Common myeloid progenitor, CD34-positive (primary cell): Measurements from ENCODE around the gene FOSB.

Source experiments
- CTCF ChIA-PET: fragments of 350-600 bp; sonication (Branson Sonifier 250); formaldehyde crosslinking; loops from one replicate; lab custom pipeline; 2021; ENCODE audit warnings: antibody characterized with exemption; lab: Charles Lee
- POLR2A ChIA-PET: fragments of 350-600 bp; sonication (Branson Sonifier 250); formaldehyde crosslinking; loops from one replicate; lab custom pipeline; 2021; ENCODE audit warnings: antibody characterized with exemption; lab: Charles Lee
- DNase-seq, 3 donors: peaks; one replicate each; pipeline versions ENCODE4 v3.0.0 to v3.0.0-alpha.2; 2013
- H3K27ac ChIP-seq, 2 experiments: 1 replicate in 1 of 2; 2 replicates in 1 of 2; pipeline ENCODE4 v1.7.0; 2013; ENCODE audit warnings: inconsistent platforms in 2 of 2, low read length in 2 of 2, mild to moderate bottlenecking in 2 of 2, low read depth in 1 of 2, moderate library complexity in 1 of 2; ENCODE audit not compliant: severe bottlenecking in 2 of 2, insufficient read depth in 1 of 2, poor library complexity in 1 of 2
- H3K27me3 ChIP-seq, 5 experiments: replicated peaks in 2 of 5; 1 replicate in 3 of 5; 2 replicates in 2 of 5; pipeline versions ENCODE4 v1.6.1 to v1.7.0; 2013; ENCODE audit warnings: low read length in 4 of 5, mild to moderate bottlenecking in 2 of 5, moderate library complexity in 2 of 5, inconsistent platforms in 1 of 5; ENCODE audit not compliant: insufficient read depth in 5 of 5, control insufficient read depth in 4 of 5
- H3K36me3 ChIP-seq, 4 experiments: 1 replicate in 2 of 4; 2 replicates in 2 of 4; pipeline versions ENCODE4 v1.6.1 to v1.7.0; 2013; ENCODE audit warnings: low read length in 3 of 4, control low read depth in 1 of 4, mild to moderate bottlenecking in 1 of 4; ENCODE audit not compliant: control insufficient read depth in 4 of 4, insufficient read depth in 4 of 4
- H3K4me1 ChIP-seq, 4 experiments: 1 replicate in 3 of 4; 2 replicates in 1 of 4; pipeline versions ENCODE4 v1.6.1 to v1.7.1; 2013; ENCODE audit warnings: low read length in 3 of 4, mild to moderate bottlenecking in 3 of 4, control low read depth in 1 of 4, inconsistent platforms in 1 of 4, moderate library complexity in 1 of 4; ENCODE audit not compliant: control insufficient read depth in 4 of 4, insufficient read depth in 4 of 4; ENCODE audit errors: control extremely low read depth in 1 of 4
- H3K4me3 ChIP-seq, 7 experiments: 1 replicate in 4 of 7; 2 replicates in 3 of 7; pipeline versions ENCODE4 v1.5.1 to v1.7.0; 2013; ENCODE audit warnings: mild to moderate bottlenecking in 7 of 7, low read length in 6 of 7, moderate library complexity in 6 of 7, inconsistent platforms in 2 of 7, low read depth in 2 of 7, control low read depth in 1 of 7; ENCODE audit not compliant: insufficient read depth in 4 of 7, control insufficient read depth in 1 of 7; ENCODE audit errors: extremely low read depth in 1 of 7
- H3K9me3 ChIP-seq, 5 experiments: 1 replicate in 4 of 5; 2 replicates in 1 of 5; pipeline versions ENCODE4 v1.6.1 to v1.7.1; 2013; ENCODE audit warnings: low read length in 4 of 5, mild to moderate bottlenecking in 2 of 5, inconsistent platforms in 1 of 5, low read depth in 1 of 5, moderate library complexity in 1 of 5; ENCODE audit not compliant: control insufficient read depth in 4 of 5, insufficient read depth in 2 of 5; ENCODE audit errors: control extremely low read depth in 1 of 5
- WGBS: methylation state at CpG from one replicate; pipeline ENCODE4 v1.1.5; 2013; ENCODE audit not compliant: insufficient coverage; 5-methylcytosine and 5-hydroxymethylcytosine counted together

The FOSB gene

GRCh38 chr19:45468159-45468651 lies 409 bp downstream of the FOSB start:
- Histone ChIP-seq H3K27ac (peak overlapping the region; percentile 88 to 97), H3K27me3 (peaks cover 0 to 45% (median 16%) of the 10 kb centered on the region in 5 experiments), H3K36me3 (peaks cover 0 to 45% (median 12%) of the 10 kb centered on the region in 4 experiments), H3K4me1 (peaks cover 0 to 34% (median 33%) of the 10 kb centered on the region in 4 experiments), H3K4me3 (peak overlapping the region; percentile 72 to 100 (median 97)), H3K9me3 (no peaks in the 10 kb centered on the region)
- DNase-seq: no peak
- CTCF ChIA-PET: interaction anchor here (1.0 to 9.3 kb wide), 9 partner anchors 10 to 174 kb away, joined by 3 to 75 read pairs (median 14); no protein-coding TSS in a partner anchor
- POLR2A ChIA-PET: interaction anchor here (0.5 to 4.7 kb wide), 16 partner anchors 10 to 1262 kb away, joined by 3 to 54 read pairs (median 6); no protein-coding TSS in a partner anchor
- WGBS: under 1% methylated on average over 29 of the region's 31 CpGs

GRCh38 chr19:45468803-45469131 lies 971 bp downstream of the FOSB start:
- 0% methylated on average over 15 of the region's 19 CpGs for WGBS
- H3K4me3 ChIP-seq: peak overlapping the region; percentile 72 to 100 (median 97)
- H3K27me3 ChIP-seq: peaks cover 0 to 50% (median 18%) of the 10 kb centered on the region in 5 experiments
- peaks cover 0 to 45% (median 12%) of the 10 kb centered on the region in 4 experiments for H3K36me3 ChIP-seq
- CTCF ChIA-PET: interaction anchor here (1.7 to 9.3 kb wide), 4 partner anchors 10 to 29 kb away, joined by 7 to 75 read pairs (median 47); no protein-coding TSS in a partner anchor
- H3K9me3 ChIP-seq: no peaks in the 10 kb centered on the region
- POLR2A ChIA-PET: interaction anchor here (1.0 to 4.7 kb wide), 8 partner anchors 10 to 208 kb away, joined by 3 to 54 read pairs (median 6); no protein-coding TSS in a partner anchor
- H3K27ac ChIP-seq: peak overlapping the region; percentile 88 to 97
- DNase-seq: peak in 1 of 3 donors; percentile 56
- peaks cover 0 to 34% (median 33%) of the 10 kb centered on the region in 4 experiments for H3K4me1 ChIP-seq

GRCh38 chr19:45469132-45469944 lies 1.5 kb downstream of the FOSB start:
- Histone ChIP-seq H3K27ac (peak overlapping the region; percentile 88 to 97), H3K36me3 (peaks cover 0 to 45% (median 12%) of the 10 kb centered on the region in 4 experiments), H3K4me3 (peak overlapping the region; percentile 72 to 100 (median 97)), H3K9me3 (no peaks in the 10 kb centered on the region), H3K27me3 (peaks cover 0 to 53% (median 21%) of the 10 kb centered on the region in 5 experiments), H3K4me1 (peaks cover 0 to 34% (median 33%) of the 10 kb centered on the region in 4 experiments)
- under 1% methylated on average over 53 of the region's 66 CpGs for WGBS
- peak; percentile 81 to 89 (median 87) for DNase-seq
- POLR2A ChIA-PET: interaction anchor here (1.0 to 4.7 kb wide), 7 partner anchors 9 to 29 kb away, joined by 3 to 54 read pairs (median 4); no protein-coding TSS in a partner anchor
- CTCF ChIA-PET: interaction anchor here (1.7 to 9.3 kb wide), 4 partner anchors 9 to 29 kb away, joined by 7 to 75 read pairs (median 47); no protein-coding TSS in a partner anchor

GRCh38 chr19:45469945-45470761 lies 2.4 kb downstream of the FOSB start:
- peaks cover 0 to 45% (median 12%) of the 10 kb centered on the region in 4 experiments for H3K36me3 ChIP-seq
- peak in 2 of 3 donors; percentile 53 to 61 for DNase-seq
- WGBS: 63% methylated on average over 11 of the region's 33 CpGs
- CTCF ChIA-PET: interaction anchor here (1.7 to 13.7 kb wide), 5 partner anchors 8 to 34 kb away, joined by 7 to 289 read pairs (median 52); no protein-coding TSS in a partner anchor
- peaks cover 0 to 60% (median 26%) of the 10 kb centered on the region in 5 experiments for H3K27me3 ChIP-seq
- H3K27ac ChIP-seq: peak overlapping the region; percentile 88 to 97
- H3K4me3 ChIP-seq: peak overlapping the region; percentile 72 to 100 (median 97)
- POLR2A ChIA-PET: interaction anchor here (1.0 to 4.7 kb wide), 4 partner anchors 14 to 30 kb away, joined by 4 to 54 read pairs (median 24); no protein-coding TSS in a partner anchor
- H3K9me3 ChIP-seq: no peaks in the 10 kb centered on the region
- H3K4me1 ChIP-seq: peaks cover 0 to 34% (median 33%) of the 10 kb centered on the region in 4 experiments

- POLR2A ChIA-PET: interaction anchor here (0.5 to 4.7 kb wide), 3 partner anchors 23 to 31 kb away, joined by 4 to 54 read pairs (median 6); no protein-coding TSS in a partner anchor
- CTCF ChIA-PET: interaction anchor here (13.7 kb wide), 1 partner anchor 35 kb away, joined by 289 read pairs; no protein-coding TSS in a partner anchor
- 96% methylated on average over 13 of the region's 15 CpGs for WGBS
- H3K4me3 ChIP-seq: peak overlapping the region in 4 of 7 experiments; percentile 89 to 100 (median 100)
- peaks cover 0 to 45% (median 12%) of the 10 kb centered on the region in 4 experiments for H3K36me3 ChIP-seq
- DNase-seq: no peak
- H3K4me1 ChIP-seq: peaks cover 0 to 34% (median 32%) of the 10 kb centered on the region in 4 experiments
- no peaks in the 10 kb centered on the region for H3K9me3 ChIP-seq
- H3K27me3 ChIP-seq: peaks cover 0 to 61% (median 27%) of the 10 kb centered on the region in 5 experiments
- H3K27ac ChIP-seq: peak overlapping the region in 1 of 2 experiments; percentile 97
Observed at GRCh38 chr19:45470762-45471081, 2.9 kb downstream of the FOSB start.
